Measurements from ENCODE around the gene CRELD2. TPM values are rescaled to one million over a fixed set of nuclear protein-coding genes. Genes with fewer than 3 reads are reported as not detected.

The CRELD2 gene
- polyA plus RNA-seq, 1 donor (not counting 4 experiments of a cell fraction or from before 2014, with no cell fraction given), result 33.5 TPM

DNA sequence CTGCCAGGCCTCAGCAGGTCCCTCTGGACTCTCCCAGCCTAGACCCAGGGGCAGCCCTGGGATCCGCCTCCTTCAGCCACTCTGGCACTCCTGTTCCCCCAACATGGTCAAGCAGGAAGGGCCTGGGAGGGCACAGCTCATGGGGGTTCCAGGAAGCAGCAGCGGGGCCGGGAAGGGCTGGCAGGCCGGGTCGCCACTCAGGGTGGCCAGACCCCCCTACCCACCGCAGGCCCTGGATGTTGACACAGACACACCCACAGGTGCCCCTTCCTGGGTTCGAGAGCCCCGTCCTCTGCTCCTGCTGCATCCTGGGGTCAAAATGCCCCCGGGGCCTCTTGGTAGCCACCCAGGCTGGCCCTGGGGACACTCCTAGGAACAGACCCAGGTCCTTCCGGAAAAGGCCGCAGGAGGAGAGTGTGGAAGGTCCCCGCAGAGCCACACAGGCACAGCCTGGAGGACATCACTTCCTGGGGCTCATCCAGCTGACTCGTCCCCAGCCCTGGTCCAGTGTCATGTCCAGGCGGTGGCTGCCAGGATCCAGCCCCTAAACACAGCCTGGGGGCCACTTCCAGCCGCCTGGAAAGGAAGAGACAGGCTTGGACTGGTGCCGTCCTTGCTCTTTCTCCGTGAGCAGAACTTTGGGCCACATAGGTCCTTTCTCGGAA is 35.4 kb downstream of the CRELD2 start:
- dilution Hi-C loops (cut with MboI; ENCODE audit: extremely low pct_ligation_motif_present, low sequenced_read_pairs), result no loop called here
- no peaks in the 10 kb centered on the region for H3K9me1 ChIP-seq (ENCODE audit: control insufficient read depth, extremely low read depth, insufficient read depth, low read length)
- FAIRE-seq (no peak), DNase-seq (ENCODE audit: low read depth, low spot score) (no peak)
- no peak overlapping the region for H2AFZ ChIP-seq (ENCODE audit: control insufficient read depth, low read length)
- H3K79me2 ChIP-seq (ENCODE audit: control insufficient read depth, insufficient read depth, low read length), result no peaks in the 10 kb centered on the region
- H3K4me1 ChIP-seq (ENCODE audit: control insufficient read depth, extremely low read depth, insufficient read depth, low read length), result peaks cover 27% of the 10 kb centered on the region
- no peak overlapping the region for H3K4me3 ChIP-seq (ENCODE audit: control insufficient read depth in 2 of 3, extremely low read depth in 1 of 3, insufficient read depth in 2 of 3, low read depth in 1 of 3, low read length in 3 of 3)
- no peak for TF ChIP-seq EZH2 (IDR thresholded peaks at IDR 0.05; ENCODE audit: low read length)
- TF ChIP-seq, protein P1, sequence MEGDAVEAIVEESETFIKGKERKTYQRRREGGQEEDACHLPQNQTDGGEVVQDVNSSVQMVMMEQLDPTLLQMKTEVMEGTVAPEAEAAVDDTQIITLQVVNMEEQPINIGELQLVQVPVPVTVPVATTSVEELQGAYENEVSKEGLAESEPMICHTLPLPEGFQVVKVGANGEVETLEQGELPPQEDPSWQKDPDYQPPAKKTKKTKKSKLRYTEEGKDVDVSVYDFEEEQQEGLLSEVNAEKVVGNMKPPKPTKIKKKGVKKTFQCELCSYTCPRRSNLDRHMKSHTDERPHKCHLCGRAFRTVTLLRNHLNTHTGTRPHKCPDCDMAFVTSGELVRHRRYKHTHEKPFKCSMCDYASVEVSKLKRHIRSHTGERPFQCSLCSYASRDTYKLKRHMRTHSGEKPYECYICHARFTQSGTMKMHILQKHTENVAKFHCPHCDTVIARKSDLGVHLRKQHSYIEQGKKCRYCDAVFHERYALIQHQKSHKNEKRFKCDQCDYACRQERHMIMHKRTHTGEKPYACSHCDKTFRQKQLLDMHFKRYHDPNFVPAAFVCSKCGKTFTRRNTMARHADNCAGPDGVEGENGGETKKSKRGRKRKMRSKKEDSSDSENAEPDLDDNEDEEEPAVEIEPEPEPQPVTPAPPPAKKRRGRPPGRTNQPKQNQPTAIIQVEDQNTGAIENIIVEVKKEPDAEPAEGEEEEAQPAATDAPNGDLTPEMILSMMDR (optimal IDR thresholded peaks at IDR 0.05 in 1 of 3, IDR thresholded peaks at IDR 0.05 in 1 of 3, conservative IDR thresholded peaks at IDR 0.05 in 1 of 3; ENCODE audit: extremely low read depth in 1 of 3, insufficient read depth in 2 of 3, low read length in 3 of 3), result no peak
- H4K20me1 ChIP-seq (ENCODE audit: control insufficient read depth, extremely low read depth, insufficient read depth, low read length), result no peaks in the 10 kb centered on the region
- H3K9ac ChIP-seq (ENCODE audit: control insufficient read depth, extremely low read depth, insufficient read depth, low read length), result no peak overlapping the region
- no peak overlapping the region for H3K27ac ChIP-seq (ENCODE audit: control insufficient read depth, insufficient read depth, low read length)
- no peaks in the 10 kb centered on the region for H3K9me3 ChIP-seq (ENCODE audit: control insufficient read depth, low read depth, low read length)
- H3K27me3 ChIP-seq (ENCODE audit: control insufficient read depth, extremely low read depth, insufficient read depth, low read length), result no peaks in the 10 kb centered on the region
- no peaks in the 10 kb centered on the region for H3K36me3 ChIP-seq (ENCODE audit: control insufficient read depth in 2 of 2, extremely low read depth in 1 of 2, insufficient read depth in 2 of 2, low read length in 2 of 2)
- H3K4me2 ChIP-seq (ENCODE audit: control insufficient read depth, extremely low read depth, insufficient read depth, low read depth, low read length), result no peak overlapping the region

DNA sequence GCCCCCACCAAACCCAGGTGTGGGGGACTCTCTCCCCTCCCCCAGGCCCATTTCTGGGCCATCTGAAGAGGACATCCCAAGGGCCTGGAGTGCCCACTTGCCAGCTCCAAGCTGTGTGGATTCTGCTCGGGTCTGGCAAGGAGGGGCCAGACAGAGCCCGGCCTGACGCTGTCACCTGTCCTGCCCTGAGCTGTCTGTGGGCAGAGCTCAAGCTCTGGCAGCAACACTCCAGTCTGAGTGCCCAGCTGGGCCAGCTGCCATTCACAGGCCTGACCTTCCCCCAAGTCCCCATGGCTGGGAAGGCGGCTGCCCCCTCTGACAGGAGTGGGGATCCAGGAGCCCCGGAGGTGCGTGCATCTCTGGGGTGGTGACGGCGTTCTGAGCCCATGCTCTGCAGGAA is 35.9 kb downstream of the CRELD2 start:
- Histone ChIP-seq H3K9me3 (ENCODE audit: control insufficient read depth, low read depth, low read length) (no peaks in the 10 kb centered on the region), H2AFZ (ENCODE audit: control insufficient read depth, low read length) (no peak overlapping the region), H3K4me2 (ENCODE audit: control insufficient read depth, extremely low read depth, insufficient read depth, low read depth, low read length) (no peak overlapping the region), H3K4me3 (ENCODE audit: control insufficient read depth in 2 of 3, extremely low read depth in 1 of 3, insufficient read depth in 2 of 3, low read depth in 1 of 3, low read length in 3 of 3) (no peak overlapping the region), H3K36me3 (ENCODE audit: control insufficient read depth in 2 of 2, extremely low read depth in 1 of 2, insufficient read depth in 2 of 2, low read length in 2 of 2) (no peaks in the 10 kb centered on the region), H3K9me1 (ENCODE audit: control insufficient read depth, extremely low read depth, insufficient read depth, low read length) (no peaks in the 10 kb centered on the region), H3K27me3 (ENCODE audit: control insufficient read depth, extremely low read depth, insufficient read depth, low read length) (no peaks in the 10 kb centered on the region), H3K79me2 (ENCODE audit: control insufficient read depth, insufficient read depth, low read length) (no peaks in the 10 kb centered on the region), H3K9ac (ENCODE audit: control insufficient read depth, extremely low read depth, insufficient read depth, low read length) (no peak overlapping the region), H4K20me1 (ENCODE audit: control insufficient read depth, extremely low read depth, insufficient read depth, low read length) (no peaks in the 10 kb centered on the region), H3K27ac (ENCODE audit: control insufficient read depth, insufficient read depth, low read length) (no peak overlapping the region), H3K4me1 (ENCODE audit: control insufficient read depth, extremely low read depth, insufficient read depth, low read length) (peaks cover 27% of the 10 kb centered on the region)
- FAIRE-seq, result no peak
- TF ChIP-seq, protein P1 (optimal IDR thresholded peaks at IDR 0.05 in 1 of 3, IDR thresholded peaks at IDR 0.05 in 1 of 3, conservative IDR thresholded peaks at IDR 0.05 in 1 of 3; ENCODE audit: extremely low read depth in 1 of 3, insufficient read depth in 2 of 3, low read length in 3 of 3), result no peak
- no peak for TF ChIP-seq EZH2 (IDR thresholded peaks at IDR 0.05; ENCODE audit: low read length)
- dilution Hi-C loops (cut with MboI; ENCODE audit: extremely low pct_ligation_motif_present, low sequenced_read_pairs), result no loop called here
- DNase-seq (ENCODE audit: low read depth, low spot score), result no peak
